ENCODE data around the gene GLYATL1.

GLYATL1 gene, protein sequence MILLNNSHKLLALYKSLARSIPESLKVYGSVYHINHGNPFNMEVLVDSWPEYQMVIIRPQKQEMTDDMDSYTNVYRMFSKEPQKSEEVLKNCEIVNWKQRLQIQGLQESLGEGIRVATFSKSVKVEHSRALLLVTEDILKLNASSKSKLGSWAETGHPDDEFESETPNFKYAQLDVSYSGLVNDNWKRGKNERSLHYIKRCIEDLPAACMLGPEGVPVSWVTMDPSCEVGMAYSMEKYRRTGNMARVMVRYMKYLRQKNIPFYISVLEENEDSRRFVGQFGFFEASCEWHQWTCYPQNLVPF

DNA sequence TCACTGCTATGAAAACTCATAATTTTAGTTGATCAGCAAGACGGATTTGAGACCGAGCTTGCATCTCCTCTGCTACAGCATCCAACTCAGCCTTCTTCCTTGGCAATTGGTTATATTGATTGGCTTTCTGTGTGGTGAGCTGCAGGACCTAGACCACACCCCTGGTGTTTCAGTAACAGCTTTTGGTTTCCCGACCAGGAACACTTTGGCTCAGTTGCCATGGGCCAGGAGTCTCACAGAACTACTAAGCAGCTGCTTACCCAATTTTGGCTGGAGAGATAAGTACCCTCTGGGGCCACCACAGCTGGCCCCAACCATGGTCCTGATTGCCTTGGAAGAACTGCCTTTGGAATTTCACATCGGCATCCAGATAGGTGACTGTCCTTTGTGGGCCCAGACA lies at the start of gene GLYATL1:
TSS of gene GLYATL1 (plus strand) at position 212 of the 400 bp plus-strand sequence. CDS start 7,600 bp downstream, outside the sequence.
- no peak for DNase-seq

- DNase-seq: no peak
These were observed 45.4 kb upstream of the GLYATL1 start for GRCh38 chr11:58893899-58894298.

DNA sequence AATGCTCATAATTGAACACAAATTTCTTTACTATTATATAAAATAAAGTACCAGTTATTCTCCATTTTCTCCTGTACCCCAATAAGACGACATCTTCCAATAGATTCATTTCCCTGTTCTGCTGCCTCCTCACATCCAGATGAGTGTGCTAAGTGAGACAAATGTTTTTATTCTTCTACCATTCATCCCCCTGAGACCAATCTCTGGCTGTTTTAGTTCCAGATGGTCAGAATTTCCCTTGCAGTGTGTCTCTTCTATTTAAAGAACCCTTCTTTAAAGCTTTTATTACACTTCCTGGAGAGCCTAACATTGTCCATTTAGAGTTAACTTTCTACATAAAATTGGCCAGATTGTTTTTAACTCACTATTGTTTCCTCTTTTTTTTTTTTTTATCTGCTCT lies 41.2 kb upstream of the GLYATL1 start:
- no peak for DNase-seq

- no peak for DNase-seq
These were observed 38.5 kb upstream of the GLYATL1 start for GRCh38 chr11:58900479-58901420.

DNA sequence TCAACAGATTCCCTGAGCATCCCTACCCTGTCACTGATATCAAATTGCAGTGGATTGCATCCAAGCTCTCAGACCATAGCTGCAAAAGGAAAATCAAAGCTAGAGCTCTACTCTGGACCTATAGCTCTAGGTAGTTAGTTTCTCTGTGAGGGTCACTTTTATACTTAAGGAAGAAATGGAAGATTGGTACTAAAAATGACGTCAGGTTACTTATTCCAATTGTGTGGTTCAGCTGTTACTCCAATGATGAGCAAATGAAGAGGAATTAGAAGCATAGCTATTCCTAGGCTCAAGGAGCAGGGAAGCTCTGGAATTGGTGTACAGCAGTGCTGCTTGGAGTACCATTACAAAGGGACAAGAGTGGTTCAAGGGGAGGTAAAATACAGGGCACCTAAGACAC lies 36.4 kb upstream of the GLYATL1 start:
- DNase-seq: no peak

- no peak for DNase-seq
These were observed 34.1 kb upstream of the GLYATL1 start for GRCh38 chr11:58905011-58905720.

DNA sequence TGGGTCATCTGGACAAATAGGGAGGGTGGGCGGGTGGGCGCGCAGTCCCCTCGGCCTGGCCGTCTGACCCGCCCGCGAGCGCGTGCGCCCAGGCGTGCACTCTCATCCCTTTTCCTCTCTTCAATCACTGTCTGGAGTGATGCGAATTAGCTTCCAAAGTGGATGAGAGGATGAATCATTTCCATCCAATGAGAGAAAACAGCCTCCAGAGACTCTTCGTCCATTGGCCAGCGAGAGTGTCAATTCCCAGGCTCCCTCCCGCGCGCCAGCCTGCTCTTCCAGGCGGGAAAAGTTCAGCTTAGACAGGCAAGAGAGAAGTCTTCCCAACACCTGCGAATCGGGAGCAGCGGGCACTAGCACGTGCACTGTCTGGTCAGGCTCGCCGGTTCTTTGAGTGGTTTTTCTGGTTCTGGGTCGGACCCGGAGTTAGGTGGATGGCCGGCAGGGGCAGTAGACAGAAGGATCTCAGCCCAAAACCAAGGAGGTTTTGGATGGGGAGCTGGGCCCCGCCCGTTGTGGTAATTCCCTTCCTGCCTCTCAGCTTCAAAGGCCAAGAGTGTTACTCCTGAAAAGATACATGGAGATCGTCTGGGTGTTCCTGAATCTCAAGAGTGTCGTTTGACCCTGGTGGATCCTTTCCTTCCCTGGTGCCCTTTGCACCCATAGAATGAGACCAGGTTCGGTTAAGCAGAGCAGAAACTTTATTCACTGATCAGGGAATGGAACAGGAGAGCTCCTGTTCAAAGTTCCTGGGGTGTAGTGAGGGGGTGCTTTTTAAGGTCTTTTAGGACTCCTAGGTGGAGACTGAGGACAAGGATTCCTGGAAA lies 33.4 kb upstream of the GLYATL1 start:
- DNase-seq: no peak

- no peak for DNase-seq
These were observed 31.5 kb upstream of the GLYATL1 start for GRCh38 chr11:58907780-58908179.

GRCh38 chr11:58912124-58912523 lies 27.2 kb upstream of the GLYATL1 start:
- no peak for DNase-seq

DNA sequence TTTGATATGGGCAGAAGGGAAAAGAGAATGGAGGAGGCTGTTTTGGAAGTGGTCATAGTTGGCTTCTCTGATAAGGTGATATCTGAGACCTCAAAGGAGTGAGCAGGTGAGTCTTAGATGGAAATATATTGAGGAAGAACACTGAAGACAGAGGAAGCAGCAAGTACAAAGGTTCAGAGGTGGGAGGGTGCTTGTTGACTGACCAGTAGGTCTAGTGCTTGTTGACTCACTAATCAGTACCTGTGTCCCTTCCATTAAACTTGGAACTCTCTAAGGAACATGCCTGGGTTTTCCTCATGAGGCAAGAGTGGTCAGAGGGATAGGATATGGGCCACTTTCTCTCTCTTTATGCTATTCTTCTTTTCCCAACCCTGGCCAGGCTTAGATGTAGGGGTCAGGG lies 25.6 kb upstream of the GLYATL1 start:
- no peak for DNase-seq

GRCh38 chr11:58914821-58915543 lies 24.3 kb upstream of the GLYATL1 start:
- no peak for DNase-seq

- DNase-seq: no peak
These were observed 22.7 kb upstream of the GLYATL1 start for GRCh38 chr11:58916637-58917036.

GRCh38 chr11:58917159-58917783 lies 22.0 kb upstream of the GLYATL1 start:
- no peak for DNase-seq

DNA sequence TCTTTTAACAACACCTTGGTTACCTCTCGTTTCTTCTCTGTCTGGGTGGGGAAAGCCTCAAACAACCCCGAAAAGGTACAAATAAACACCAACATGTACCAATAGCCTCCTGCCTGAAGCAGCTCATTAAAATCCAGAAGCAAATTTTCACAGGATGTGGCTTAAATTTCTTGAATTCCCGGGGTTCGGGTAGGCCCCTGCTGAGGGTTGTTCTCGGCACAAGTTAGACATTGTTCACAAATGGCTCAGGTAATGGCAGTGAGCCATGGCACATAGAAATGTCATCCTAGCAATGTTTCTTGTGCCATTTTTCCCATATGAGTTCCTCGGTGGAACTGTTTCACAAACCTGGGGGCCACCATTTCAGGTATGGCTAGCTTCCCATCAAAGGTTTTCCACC lies 19.7 kb upstream of the GLYATL1 start:
- DNase-seq: no peak

DNA sequence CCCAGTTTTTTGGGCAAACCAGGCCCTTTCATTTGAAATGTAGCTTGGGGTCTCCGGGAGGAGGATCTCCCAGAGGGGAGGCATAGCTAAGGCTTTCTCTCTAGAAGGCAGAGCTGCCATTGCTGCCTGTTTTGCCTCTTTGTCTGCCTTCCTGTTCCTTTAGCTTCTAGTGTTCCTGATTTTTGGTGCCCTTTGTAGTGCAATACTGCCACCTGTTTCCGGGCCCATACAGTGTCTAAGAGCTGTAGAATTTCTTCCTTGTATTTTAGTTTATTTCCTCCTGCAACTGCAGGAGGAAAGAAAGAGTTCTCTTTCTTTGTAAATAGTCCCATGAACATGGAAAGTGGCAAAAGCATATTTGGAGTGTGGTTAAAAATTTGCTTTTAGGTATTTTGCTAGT lies 19.3 kb upstream of the GLYATL1 start:
- DNase-seq: no peak

GRCh38 chr11:58921778-58922390 lies 17.4 kb upstream of the GLYATL1 start:
- DNase-seq: no peak

DNA sequence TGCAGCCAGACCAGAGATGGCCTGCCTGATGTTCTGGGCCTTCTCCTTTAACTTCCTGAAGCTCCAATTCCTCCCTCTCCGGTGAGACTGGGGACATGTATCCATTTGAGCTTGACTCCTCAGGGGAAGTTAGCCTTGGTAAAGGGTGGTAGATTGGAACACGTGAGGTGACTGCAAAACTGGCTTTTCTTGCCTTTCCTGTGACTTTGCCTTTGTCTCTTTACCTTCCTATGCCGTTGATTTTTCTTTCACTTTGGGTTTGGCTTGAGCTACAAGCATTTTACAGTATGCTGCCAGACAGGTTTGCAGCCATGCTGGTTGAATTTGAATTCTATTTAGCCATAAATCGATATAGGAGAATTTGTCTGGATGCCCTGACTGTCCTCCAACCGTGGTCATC lies 16.8 kb upstream of the GLYATL1 start:
- DNase-seq: no peak

DNA sequence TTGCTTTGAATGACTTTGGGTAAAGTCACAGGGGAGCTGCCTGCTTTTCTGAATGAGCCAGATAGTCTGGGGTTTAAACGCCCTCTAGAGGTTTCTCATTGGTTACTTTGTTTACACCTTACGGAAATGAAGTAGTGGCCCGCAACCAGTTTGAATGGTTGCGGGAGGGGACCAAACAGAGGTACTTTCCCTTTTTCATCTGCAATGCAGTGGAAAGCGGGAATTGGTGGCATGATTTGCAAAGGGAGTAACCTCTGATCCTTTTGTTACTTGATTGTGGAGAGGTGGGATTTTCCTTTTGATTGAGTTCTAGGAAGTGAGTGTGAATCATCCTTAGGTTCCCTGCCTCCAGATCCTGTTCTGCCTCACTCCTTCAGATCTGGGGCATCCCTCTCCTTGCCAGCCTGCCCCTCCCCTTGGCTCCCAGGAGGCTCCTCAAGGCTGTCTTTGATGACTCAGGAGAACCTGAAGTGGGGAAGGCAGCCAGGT lies 15.9 kb upstream of the GLYATL1 start:
- DNase-seq: no peak

GRCh38 chr11:58924230-58924629 lies 15.1 kb upstream of the GLYATL1 start:
- no peak for DNase-seq

DNA sequence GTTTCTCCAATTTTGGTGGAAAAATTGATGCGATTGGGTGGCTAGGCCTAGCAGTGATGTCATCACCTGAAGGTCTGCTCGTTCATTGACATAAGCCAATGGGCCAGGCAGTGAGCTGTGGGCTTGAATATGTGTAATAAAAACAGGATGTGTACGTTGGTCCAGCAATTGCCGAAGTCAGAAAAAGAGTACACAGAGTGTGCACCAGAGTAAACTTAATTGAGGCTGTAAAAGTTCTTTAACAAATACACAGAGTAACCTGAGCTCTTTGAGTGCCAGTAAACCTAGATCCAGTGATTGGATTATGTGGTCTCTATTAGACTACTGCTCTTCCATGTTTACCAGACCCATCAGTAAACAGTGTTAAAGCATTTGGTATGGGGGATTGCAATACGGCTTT lies 13.0 kb upstream of the GLYATL1 start:
- DNase-seq: no peak

- DNase-seq: no peak
These were observed 12.6 kb upstream of the GLYATL1 start for GRCh38 chr11:58926695-58927094.

Data from stimulated activated CD4-positive, alpha-beta T cell treated with anti-CD3 and anti-CD28 coated beads, Interleukin-12 subunit alpha, Interleukin-12 subunit beta, amount 100 ng/mL, for 4 hours (primary cell).